Mammary epithelial cell (primary cell): ENCODE data around the gene FHDC1.

ENCODE experiments used
- EZH2 ChIP-seq: IDR thresholded peaks from 2 replicates; pipeline ENCODE4 v1.6.1; 2012; ENCODE audit warnings: low read length, inconsistent platforms, borderline replicate concordance
- TF ChIP-seq, protein P1 (sequence below), 2 donors: IDR thresholded peaks in 1 of 2; conservative IDR thresholded peaks in 1 of 2; 2 replicates each; pipeline ENCODE4 v1.5.1; 2011 to 2012; ENCODE audit warnings: inconsistent platforms in 2 of 2, low read length in 2 of 2, mild to moderate bottlenecking in 2 of 2, control low read depth in 1 of 2, low read depth in 1 of 2; ENCODE audit not compliant: insufficient read depth in 1 of 2; ENCODE audit errors: extremely low read depth in 1 of 2

DNA sequence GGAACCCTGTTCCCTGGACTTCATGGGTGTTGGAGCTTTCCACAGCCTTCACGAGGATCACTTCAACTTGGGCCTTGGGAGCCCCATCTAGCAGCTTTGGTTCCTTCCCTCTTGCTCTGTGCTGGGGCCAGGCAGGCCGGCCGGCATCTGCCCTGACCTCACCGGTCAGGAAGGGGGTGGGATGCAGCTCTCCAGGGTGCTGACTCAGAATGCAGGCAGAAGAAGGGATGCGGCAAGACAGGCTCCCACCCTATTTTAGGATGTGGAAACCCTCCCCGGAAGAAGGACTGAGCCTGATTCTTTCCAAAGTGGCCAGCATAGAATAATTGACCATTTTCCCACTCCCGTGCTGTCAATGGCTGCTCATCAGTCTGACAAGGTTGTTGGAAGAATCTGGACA lies 47.1 kb downstream of the FHDC1 start:
- TF ChIP-seq, protein P1, sequence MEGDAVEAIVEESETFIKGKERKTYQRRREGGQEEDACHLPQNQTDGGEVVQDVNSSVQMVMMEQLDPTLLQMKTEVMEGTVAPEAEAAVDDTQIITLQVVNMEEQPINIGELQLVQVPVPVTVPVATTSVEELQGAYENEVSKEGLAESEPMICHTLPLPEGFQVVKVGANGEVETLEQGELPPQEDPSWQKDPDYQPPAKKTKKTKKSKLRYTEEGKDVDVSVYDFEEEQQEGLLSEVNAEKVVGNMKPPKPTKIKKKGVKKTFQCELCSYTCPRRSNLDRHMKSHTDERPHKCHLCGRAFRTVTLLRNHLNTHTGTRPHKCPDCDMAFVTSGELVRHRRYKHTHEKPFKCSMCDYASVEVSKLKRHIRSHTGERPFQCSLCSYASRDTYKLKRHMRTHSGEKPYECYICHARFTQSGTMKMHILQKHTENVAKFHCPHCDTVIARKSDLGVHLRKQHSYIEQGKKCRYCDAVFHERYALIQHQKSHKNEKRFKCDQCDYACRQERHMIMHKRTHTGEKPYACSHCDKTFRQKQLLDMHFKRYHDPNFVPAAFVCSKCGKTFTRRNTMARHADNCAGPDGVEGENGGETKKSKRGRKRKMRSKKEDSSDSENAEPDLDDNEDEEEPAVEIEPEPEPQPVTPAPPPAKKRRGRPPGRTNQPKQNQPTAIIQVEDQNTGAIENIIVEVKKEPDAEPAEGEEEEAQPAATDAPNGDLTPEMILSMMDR (conservative IDR thresholded peaks at IDR 0.05 in 1 of 2, IDR thresholded peaks at IDR 0.05 in 1 of 2; ENCODE audit: extremely low read depth in 1 of 2, insufficient read depth in 1 of 2, low read depth in 1 of 2, low read length in 2 of 2), result no peak
- TF ChIP-seq EZH2, result no peak
